Measurements from ENCODE around the gene ARL14EPL.

DNA sequence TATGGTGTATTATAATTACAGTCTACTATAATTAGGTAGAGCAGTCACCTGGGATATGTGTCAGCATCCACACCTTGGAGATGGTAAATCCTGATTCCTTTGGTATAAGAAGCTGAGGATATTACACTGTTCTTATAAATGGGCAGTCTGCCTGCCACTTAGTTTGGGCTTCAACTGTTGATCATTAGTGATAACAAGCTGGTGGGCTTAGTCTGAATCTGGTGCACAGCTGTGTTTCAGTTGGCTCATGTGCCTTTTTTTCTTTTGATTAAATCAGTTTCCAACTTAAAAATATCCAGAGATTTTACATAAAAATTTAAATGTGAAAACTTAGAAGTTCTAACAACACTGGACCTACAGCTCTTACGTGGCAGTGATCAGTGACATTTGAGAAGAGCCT, 48.8 kb upstream of the ARL14EPL start:
- TF ChIP-seq EZH2 (IDR thresholded peaks at IDR 0.05) (no peak), POLR2AphosphoS5 (IDR thresholded peaks at IDR 0.05; ENCODE audit: borderline replicate concordance, low read depth, low read length) (no peak), FOXP2 (optimal IDR thresholded peaks at IDR 0.05; ENCODE audit: control extremely low read depth, extremely low read length, insufficient read depth) (no peak)
